HepG2 (cell line): ENCODE measurements around the gene USP30. TPM values are rescaled to one million over a fixed set of nuclear protein-coding genes. Genes with fewer than 3 reads are reported as not detected.

Experiments
- ATF2 ChIP-seq: sonication (generic); formaldehyde crosslinking; IDR thresholded peaks from 2 replicates; pipeline ENCODE4 v1.4.0; 2020; ENCODE audit warnings: missing genetic modification reagents
- FIP1L1 ChIP-seq: fragments of 200-400 bp; formaldehyde crosslinking; IDR thresholded peaks from 2 replicates; pipeline ENCODE4 v1.6.1; 2018; ENCODE audit warnings: low read depth, mild to moderate bottlenecking, low read length, moderate library complexity, borderline replicate concordance; ENCODE audit not compliant: insufficient read depth
- MAF1 ChIP-seq: sonication (generic); formaldehyde crosslinking; IDR thresholded peaks from 2 replicates; pipeline ENCODE4 v1.5.0; 2020; ENCODE audit warnings: missing genetic modification reagents, borderline replicate concordance
- MED1 ChIP-seq: sonication (generic); formaldehyde crosslinking; IDR thresholded peaks from 2 replicates; pipeline ENCODE4 v1.4.0; 2020; ENCODE audit warnings: missing genetic modification reagents
- MEF2D ChIP-seq: sonication (generic); formaldehyde crosslinking; IDR thresholded peaks from 2 replicates; pipeline ENCODE4 v1.5.1; 2020; ENCODE audit warnings: mild to moderate bottlenecking, missing genetic modification reagents
- PAWR ChIP-seq: sonication (generic); formaldehyde crosslinking; IDR thresholded peaks from 2 replicates; pipeline ENCODE4 v1.4.0; 2020; ENCODE audit warnings: missing genetic modification reagents, mild to moderate bottlenecking, borderline replicate concordance
- PBX2 ChIP-seq: IDR thresholded peaks from 2 replicates; pipeline ENCODE4 v1.6.1; 2016; ENCODE audit warnings: control low read depth
- TCF7 ChIP-seq: sonication (generic); IDR thresholded peaks from 2 replicates; pipeline ENCODE4 v1.6.1; 2016; ENCODE audit warnings: antibody characterized with exemption, low read depth
- TEAD2 ChIP-seq: sonication (generic); formaldehyde crosslinking; IDR thresholded peaks from 2 replicates; pipeline ENCODE4 v1.9.0; 2021; ENCODE audit warnings: missing genetic modification reagents
- ZBTB34 ChIP-seq: sonication (generic); formaldehyde crosslinking; IDR thresholded peaks from 2 replicates; pipeline ENCODE4 v1.8.0; 2022; ENCODE audit warnings: mild to moderate bottlenecking, missing genetic modification reagents
- ZFP37 ChIP-seq: sonication (generic); formaldehyde crosslinking; IDR thresholded peaks from 2 replicates; pipeline ENCODE4 v1.4.0; 2020; ENCODE audit warnings: missing genetic modification reagents, borderline replicate concordance
- ZFX ChIP-seq: sonication (generic); formaldehyde crosslinking; IDR thresholded peaks from 2 replicates; pipeline ENCODE4 v1.4.0; 2020; ENCODE audit warnings: mild to moderate bottlenecking, low read depth, missing genetic modification reagents, moderate library complexity
- ZMYM2 ChIP-seq: sonication (generic); formaldehyde crosslinking; IDR thresholded peaks from 2 replicates; pipeline ENCODE4 v1.8.0; 2022; ENCODE audit warnings: mild to moderate bottlenecking, missing genetic modification reagents
- ZNF124 ChIP-seq: sonication (generic); formaldehyde crosslinking; IDR thresholded peaks from 2 replicates; pipeline ENCODE4 v1.4.0; 2020; ENCODE audit warnings: missing genetic modification reagents
- ZNF230 ChIP-seq: sonication (generic); formaldehyde crosslinking; IDR thresholded peaks from 2 replicates; pipeline ENCODE4 v1.4.0; 2020; ENCODE audit warnings: mild to moderate bottlenecking, missing genetic modification reagents
- ZNF572 ChIP-seq: sonication (generic); formaldehyde crosslinking; IDR thresholded peaks from 2 replicates; pipeline ENCODE4 v1.5.1; 2020; ENCODE audit warnings: mild to moderate bottlenecking, missing genetic modification reagents
- ZNF646 ChIP-seq: sonication (generic); formaldehyde crosslinking; IDR thresholded peaks from 2 replicates; pipeline ENCODE4 v1.9.0; 2021; ENCODE audit warnings: mild to moderate bottlenecking, missing genetic modification reagents
- ZNF703 ChIP-seq: sonication (generic); formaldehyde crosslinking; IDR thresholded peaks from 2 replicates; pipeline ENCODE4 v1.5.1; 2020; ENCODE audit warnings: missing genetic modification reagents, mild to moderate bottlenecking, moderate library complexity, borderline replicate concordance
- ZNF704 ChIP-seq: sonication (generic); formaldehyde crosslinking; IDR thresholded peaks from 2 replicates; pipeline ENCODE4 v1.8.1; 2023; ENCODE audit warnings: mild to moderate bottlenecking, inconsistent platforms, moderate library complexity, missing genetic modification reagents, borderline replicate concordance
- ZNF841 ChIP-seq: sonication (generic); formaldehyde crosslinking; IDR thresholded peaks from 2 replicates; pipeline ENCODE4 v1.8.1; 2023; ENCODE audit warnings: missing genetic modification reagents, borderline replicate concordance
- ZSCAN12 ChIP-seq: sonication (generic); formaldehyde crosslinking; IDR thresholded peaks from 2 replicates; pipeline ENCODE4 v1.9.0; 2021; ENCODE audit warnings: mild to moderate bottlenecking, missing genetic modification reagents
- polyA plus RNA-seq, 8 experiments: library from polyadenylated mRNA; depleted of rRNA in 3 of 8; stranded (reverse) in 7 of 8; unstranded in 1 of 8; fragments of >200 nt; fragmentation: Illumina TruSeq in 4 of 8; extraction: Trizol in 4 of 8; gene quantifications; 2 replicates each; pipeline versions ENCODE4 v1.2.1 to v1.2.3, GENCODE V29; 2011 to 2016; ENCODE audit warnings: low read depth in 4 of 8, missing spikeins in 1 of 8, mixed read lengths in 1 of 8; ENCODE audit not compliant: insufficient read depth in 1 of 8
- total RNA-seq, 5 experiments: library from RNA; depleted of rRNA; stranded (reverse); fragments of >200 nt; fragmentation: Illumina TruSeq; extraction: Trizol; gene quantifications; 2 replicates each; pipeline ENCODE4 v1.2.3, GENCODE V29; 2016; ENCODE audit warnings: low read depth in 1 of 5

Gene USP30
- total and polyA plus RNA-seq, 2 of the 13 experiments (the other 11 are each of a cell fraction or from before 2014, with no cell fraction given): 11.2 to 20.8 TPM

GRCh38 chr12:109097140-109097434, 44.7 kb downstream of the USP30 start (continued):
- TF ChIP-seq MAF1 (CRISPR knock-in tag) (no peak), PBX2 (CRISPR knock-in tag) (no peak), PAWR (no peak), ZFX (peak; percentile 82), ATF2 (CRISPR knock-in tag) (no peak), TCF7 (no peak), ZBTB34 (no peak), ZNF841 (CRISPR knock-in tag) (no peak), ZNF230 (no peak), FIP1L1 (no peak), ZNF572 (CRISPR knock-in tag) (no peak), ZNF124 (CRISPR knock-in tag) (no peak), ZFP37 (CRISPR knock-in tag) (no peak), ZNF703 (no peak), MEF2D (CRISPR knock-in tag) (no peak), MED1 (CRISPR knock-in tag) (no peak), TEAD2 (CRISPR knock-in tag) (no peak), ZMYM2 (CRISPR knock-in tag) (no peak), ZNF704 (CRISPR knock-in tag) (no peak), ZSCAN12 (CRISPR knock-in tag) (no peak), ZNF646 (no peak)
